GM21723 (cell line): ENCODE data around the gene TDP1.

Experiments
- ATAC-seq: cut with Tn5 transposase; IDR thresholded peaks from one replicate; pipeline ENCODE4 v1.9.1; 2021; ENCODE audit warnings: mild to moderate bottlenecking, moderate library complexity; ENCODE audit not compliant: unreplicated experiment

TDP1 gene

GRCh38 chr14:89936654-89937185 lies 19.0 kb upstream of the TDP1 start:
- ATAC-seq = no peak

DNA sequence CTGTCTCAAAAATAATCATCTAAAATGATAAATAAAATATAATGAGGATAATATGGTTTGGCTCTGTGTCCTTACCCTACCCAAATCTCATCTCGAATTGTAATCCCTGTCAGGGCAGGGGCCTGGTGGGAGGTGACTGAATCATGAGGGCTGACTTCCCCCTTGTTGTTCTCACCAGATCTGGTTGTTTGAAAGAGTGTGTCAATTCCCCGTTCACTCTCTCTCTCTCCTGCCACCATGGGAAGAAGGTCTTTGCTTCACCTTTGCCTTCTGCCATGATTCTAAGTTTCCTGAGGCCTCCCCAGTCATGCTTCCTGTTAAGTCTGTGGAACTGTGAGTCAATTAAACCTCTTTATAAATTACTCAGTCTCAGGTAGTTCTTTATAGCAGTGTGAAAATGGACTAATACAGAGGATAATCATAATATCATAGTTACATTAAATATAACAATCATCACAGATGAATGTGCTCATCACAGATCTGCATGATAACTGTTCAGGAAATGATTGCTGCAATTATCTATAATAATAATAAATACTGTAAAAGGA lies 13.8 kb upstream of the TDP1 start:
- no peak for ATAC-seq

- no peak for ATAC-seq
These were observed 8.4 kb upstream of the TDP1 start for GRCh38 chr14:89947344-89947743.

- ATAC-seq = no peak
These were observed 3.2 kb upstream of the TDP1 start for GRCh38 chr14:89952576-89952975.

- ATAC-seq = no peak
These were observed 2.1 kb upstream of the TDP1 start for GRCh38 chr14:89953602-89954001.

DNA sequence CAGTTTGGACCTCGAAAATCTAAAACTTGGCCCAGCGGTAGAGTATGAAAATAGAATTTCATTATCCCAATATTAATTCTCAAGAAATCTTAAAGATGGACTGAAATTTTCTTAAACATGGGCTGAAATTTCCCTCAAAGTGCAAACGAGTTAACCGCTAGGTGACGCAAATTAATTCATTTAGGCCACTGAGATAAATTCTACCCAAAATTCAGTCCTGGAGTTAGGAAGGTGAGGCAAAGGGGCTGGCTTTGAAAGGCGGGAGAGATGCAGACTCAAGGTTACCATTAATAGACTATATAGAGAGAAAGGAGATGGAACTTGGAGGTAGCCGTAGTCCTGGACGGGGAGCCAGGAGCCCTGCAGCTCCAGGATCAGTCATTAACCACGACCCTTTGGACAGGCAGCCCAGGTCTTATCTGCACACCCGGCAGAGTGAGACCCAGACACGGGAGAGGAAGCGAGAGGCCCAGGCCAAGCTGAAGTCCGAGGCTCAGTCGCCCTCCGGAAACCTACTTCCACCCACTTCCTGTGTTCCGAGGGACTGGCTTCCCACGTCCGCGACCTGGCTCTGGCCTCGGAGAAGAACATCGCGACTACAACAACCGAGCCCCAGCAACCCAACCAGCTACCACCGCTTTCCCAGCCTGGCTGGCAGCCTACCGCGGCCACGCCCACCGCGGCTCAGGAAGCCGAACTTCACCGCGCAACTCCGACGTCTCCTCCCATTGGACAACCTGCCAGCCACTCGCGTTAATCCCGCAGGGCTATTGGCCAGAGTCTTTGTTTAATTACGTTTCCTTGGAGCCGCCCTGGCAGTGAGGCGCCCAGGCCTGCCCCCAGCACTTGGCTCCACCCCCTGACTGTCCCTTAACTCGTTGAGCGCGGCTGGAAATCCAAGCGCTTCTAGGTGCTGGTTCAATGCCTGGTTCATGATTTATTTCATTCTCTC lies 1.4 kb upstream of the TDP1 start, which contains the start of gene EFCAB11:
Gene EFCAB11 (minus strand): TSS at position 661 of the 952 bp plus-strand sequence. CDS start 70 bp downstream, at position 591.
- ATAC-seq = peak; percentile 83

DNA sequence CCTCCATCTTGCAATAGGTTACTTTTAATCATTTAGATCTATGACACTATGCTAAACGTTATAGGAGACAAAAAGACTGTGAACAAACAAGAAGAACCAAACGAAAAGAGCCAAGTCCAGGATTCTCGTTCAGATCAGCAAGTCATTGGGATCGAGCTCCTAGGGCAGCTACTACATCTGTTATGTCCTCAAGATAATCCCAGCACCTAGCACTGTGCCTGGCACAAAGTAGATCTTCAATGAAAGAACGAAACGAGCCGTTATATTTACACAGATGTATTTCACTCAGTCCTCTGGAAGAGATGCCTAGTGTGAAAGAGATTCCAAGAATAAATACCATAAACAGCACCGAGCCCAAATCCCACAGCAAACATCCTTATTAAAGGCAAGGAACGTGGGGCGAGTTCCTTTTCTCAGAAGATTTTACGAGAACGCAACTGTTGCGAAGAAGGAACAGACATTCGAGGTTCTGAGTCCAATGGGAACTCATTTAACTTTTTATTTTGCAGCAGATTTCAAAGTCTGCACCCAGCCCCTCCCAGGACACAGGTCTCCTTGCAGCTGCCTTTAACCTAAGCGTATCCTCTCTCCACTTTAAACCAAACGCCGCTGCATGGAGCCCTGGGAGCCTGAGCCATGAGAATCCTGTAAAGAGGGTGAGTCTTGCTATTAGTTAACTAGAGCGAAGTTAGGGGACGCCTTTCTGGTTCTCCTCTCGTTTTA lies 544 bp upstream of the TDP1 start:
- ATAC-seq = peak; percentile 24

GRCh38 chr14:89956661-89957009 lies 908 bp downstream of the TDP1 start:
- no peak for ATAC-seq

GRCh38 chr14:89957376-89957775 lies 1.6 kb downstream of the TDP1 start:
- no peak for ATAC-seq

DNA sequence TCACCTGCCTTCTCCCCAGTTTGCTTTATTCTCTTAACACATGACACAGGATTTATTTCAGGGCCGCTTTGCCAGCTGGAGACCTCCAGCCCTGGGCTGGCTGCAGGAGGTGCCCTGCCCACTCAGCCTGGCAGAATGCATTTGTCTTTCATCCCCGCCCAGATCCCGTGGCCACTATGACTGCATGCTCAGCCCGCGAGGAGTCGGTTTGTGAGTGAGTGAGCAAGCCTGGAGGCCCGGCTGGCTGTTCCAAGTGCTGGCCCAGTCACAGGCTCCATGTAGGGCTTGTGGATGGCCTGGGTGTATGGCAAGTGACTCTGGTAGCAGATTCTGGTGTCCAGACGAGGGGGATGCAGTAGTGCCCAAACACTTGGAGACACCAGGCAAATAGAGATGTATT lies 2.1 kb downstream of the TDP1 start:
- no peak for ATAC-seq

DNA sequence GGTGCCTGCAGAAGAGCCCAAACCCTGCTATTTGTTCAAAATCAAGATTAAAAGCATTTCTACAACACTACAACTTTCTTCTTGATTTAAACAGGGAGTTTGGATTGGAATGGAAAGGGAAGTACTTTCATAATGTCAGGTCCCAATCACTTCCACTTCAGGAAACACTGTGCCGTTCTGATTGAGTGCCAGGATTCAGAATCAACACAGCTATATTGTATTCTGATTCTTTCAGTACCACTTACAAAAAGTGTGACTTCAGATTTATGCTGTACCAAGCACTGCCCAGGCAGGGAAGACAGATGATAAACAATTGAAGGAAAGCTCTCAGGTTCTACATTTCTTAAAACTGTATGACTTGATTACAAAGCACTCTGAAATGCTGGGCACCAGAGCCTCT lies 3.2 kb downstream of the TDP1 start:
- ATAC-seq = no peak

- no peak for ATAC-seq
These were observed 4.2 kb downstream of the TDP1 start for GRCh38 chr14:89959853-89960445.

GRCh38 chr14:89960914-89961313 lies 5.2 kb downstream of the TDP1 start:
- ATAC-seq = no peak

DNA sequence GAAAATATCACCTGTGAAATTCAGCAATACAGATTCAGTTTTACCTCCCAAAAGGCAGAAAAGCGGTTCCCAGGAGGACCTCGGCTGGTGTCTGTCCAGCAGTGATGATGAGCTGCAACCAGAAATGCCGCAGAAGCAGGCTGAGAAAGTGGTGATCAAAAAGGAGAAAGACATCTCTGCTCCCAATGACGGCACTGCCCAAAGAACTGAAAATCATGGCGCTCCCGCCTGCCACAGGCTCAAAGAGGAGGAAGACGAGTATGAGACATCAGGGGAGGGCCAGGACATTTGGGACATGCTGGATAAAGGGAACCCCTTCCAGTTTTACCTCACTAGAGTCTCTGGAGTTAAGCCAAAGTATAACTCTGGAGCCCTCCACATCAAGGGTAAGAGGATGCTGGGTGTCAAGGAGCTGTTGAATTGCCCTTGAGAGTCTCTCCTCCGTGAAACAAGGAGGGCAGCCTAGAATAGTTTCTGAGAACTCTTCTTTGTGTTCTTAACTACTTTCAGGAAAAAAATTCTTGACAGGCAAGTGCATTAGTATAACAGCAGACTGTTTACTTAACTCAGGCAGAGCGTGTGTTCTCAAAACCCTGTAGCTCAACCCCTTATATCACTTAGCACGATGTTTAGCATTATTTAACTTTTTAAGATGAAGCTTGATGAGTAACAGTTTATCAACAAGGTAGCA lies 7.7 kb downstream of the TDP1 start:
- ATAC-seq = no peak

GRCh38 chr14:89965839-89966238 lies 10.1 kb downstream of the TDP1 start:
- ATAC-seq = no peak

DNA sequence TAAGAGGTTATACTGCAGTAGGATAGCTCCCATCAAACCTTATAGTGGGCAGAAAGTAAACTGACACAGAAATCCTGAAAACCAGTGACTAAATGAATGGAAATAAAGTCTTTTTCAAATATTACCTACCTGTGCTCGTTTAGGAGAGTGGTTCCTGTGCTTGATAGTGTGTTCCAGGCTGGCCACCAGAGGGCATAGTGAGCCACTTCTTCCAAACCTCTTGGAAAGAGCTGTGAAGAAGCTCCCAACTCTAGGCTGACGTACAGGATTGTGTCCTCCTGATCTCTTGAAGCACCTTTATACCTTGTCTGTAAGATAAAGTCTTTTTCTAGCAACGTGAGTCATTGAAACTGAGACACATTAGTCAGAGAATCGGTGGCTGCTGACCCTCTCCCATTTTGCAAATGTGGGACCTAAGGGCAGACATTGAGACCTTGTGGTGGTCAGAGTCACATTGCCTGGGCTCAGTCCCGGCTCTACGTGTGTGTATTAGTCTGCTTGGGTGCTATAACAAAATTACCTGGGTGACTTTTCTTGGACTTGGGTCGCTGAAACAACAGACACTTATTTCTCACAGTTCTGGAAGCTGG lies 17.6 kb downstream of the TDP1 start:
- peak; percentile 63 for ATAC-seq

- no peak for ATAC-seq
These were observed 21.9 kb downstream of the TDP1 start for GRCh38 chr14:89977668-89978067.

- no peak for ATAC-seq
These were observed 22.9 kb downstream of the TDP1 start for GRCh38 chr14:89978656-89979055.

DNA sequence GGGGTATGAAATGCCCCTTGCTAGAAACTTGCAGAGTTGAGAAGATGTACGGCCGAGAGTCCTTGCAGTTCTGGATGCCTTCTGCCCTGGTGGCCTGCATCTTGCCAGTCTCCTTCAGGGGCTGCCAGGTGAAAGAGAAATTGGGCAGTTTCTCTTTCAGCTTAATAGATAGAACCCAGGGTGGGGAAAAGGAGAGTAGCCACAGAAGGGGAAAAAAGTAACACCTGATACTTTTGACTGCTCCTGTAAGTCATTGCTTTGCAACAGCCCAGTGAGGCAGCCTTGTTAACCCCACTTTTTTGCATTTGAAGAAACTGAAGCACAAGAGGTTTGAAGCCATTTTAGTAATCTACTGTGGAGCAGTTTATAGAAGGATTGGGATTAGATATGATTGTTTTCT lies 27.6 kb downstream of the TDP1 start:
- peak; percentile 58 for ATAC-seq
